ENCODE data around the gene PLIN3.

GRCh38 chr19:4871711-4872110 lies 4.2 kb upstream of the PLIN3 start:
- TF ChIP-seq POLR2AphosphoS5 (IDR thresholded peaks at IDR 0.05), result no peak
- TF ChIP-seq CTCF (IDR thresholded peaks at IDR 0.05 in 8 of 11, conservative IDR thresholded peaks at IDR 0.05 in 3 of 11), result no peak
- TF ChIP-seq POLR2A (IDR thresholded peaks at IDR 0.05), result no peak

Data from spleen (tissue), 7 donors.